ENCODE measurements around the gene PHKG2.
A peak's percentile ranks its signal among the peaks of the same experiment; 100 is the strongest.

The PHKG2 gene

DNA sequence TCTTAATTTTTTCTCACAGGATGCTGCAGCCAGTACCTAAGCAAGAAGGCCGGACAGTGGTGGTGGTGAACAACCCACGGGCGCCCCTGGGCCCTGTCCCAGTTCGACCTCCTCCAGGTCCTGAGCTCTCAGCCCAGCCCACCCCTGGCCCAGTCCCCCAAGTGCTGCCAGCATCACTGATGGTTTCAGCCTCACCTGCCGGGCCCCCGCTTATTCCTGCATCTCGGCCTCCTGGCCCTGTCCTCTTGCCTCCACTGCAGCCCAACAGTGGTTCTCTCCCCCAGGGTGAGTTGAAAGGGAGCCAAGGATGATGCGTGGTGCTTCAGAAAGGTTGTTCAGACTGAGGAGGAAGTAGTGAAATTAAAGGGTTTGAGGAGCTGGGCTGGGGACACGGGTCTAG is 27.5 kb upstream of the PHKG2 start:
- in situ Hi-C loops (cut with MboI; ENCODE audit: low pct_unique_long_range_greater_than_20kb, low sequenced_read_pairs, unreplicated experiment): no loop called here

GRCh38 chr16:30721167-30721566 is 27.1 kb upstream of the PHKG2 start:
- TF ChIP-seq, protein P1, sequence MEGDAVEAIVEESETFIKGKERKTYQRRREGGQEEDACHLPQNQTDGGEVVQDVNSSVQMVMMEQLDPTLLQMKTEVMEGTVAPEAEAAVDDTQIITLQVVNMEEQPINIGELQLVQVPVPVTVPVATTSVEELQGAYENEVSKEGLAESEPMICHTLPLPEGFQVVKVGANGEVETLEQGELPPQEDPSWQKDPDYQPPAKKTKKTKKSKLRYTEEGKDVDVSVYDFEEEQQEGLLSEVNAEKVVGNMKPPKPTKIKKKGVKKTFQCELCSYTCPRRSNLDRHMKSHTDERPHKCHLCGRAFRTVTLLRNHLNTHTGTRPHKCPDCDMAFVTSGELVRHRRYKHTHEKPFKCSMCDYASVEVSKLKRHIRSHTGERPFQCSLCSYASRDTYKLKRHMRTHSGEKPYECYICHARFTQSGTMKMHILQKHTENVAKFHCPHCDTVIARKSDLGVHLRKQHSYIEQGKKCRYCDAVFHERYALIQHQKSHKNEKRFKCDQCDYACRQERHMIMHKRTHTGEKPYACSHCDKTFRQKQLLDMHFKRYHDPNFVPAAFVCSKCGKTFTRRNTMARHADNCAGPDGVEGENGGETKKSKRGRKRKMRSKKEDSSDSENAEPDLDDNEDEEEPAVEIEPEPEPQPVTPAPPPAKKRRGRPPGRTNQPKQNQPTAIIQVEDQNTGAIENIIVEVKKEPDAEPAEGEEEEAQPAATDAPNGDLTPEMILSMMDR (IDR thresholded peaks at IDR 0.05; ENCODE audit: extremely low read depth, insufficient read depth, missing control alignments): no peak
- DNase-seq (ENCODE audit: low spot score): no peak
- in situ Hi-C loops (cut with MboI; ENCODE audit: low pct_unique_long_range_greater_than_20kb, low sequenced_read_pairs, unreplicated experiment): no loop called here

More for the DNA sequence above, 27.5 kb upstream of the PHKG2 start:
- TF ChIP-seq, protein P1 (IDR thresholded peaks at IDR 0.05; ENCODE audit: extremely low read depth, insufficient read depth, missing control alignments): no peak
- DNase-seq (ENCODE audit: low spot score): no peak

- TF ChIP-seq, protein P1 (IDR thresholded peaks at IDR 0.05; ENCODE audit: extremely low read depth, insufficient read depth, missing control alignments): no peak
- no peak for DNase-seq (ENCODE audit: low spot score)
- in situ Hi-C loops (cut with MboI; ENCODE audit: low pct_unique_long_range_greater_than_20kb, low sequenced_read_pairs, unreplicated experiment): no loop called here
These were observed 26.6 kb upstream of the PHKG2 start for GRCh38 chr16:30721606-30722005.

DNA sequence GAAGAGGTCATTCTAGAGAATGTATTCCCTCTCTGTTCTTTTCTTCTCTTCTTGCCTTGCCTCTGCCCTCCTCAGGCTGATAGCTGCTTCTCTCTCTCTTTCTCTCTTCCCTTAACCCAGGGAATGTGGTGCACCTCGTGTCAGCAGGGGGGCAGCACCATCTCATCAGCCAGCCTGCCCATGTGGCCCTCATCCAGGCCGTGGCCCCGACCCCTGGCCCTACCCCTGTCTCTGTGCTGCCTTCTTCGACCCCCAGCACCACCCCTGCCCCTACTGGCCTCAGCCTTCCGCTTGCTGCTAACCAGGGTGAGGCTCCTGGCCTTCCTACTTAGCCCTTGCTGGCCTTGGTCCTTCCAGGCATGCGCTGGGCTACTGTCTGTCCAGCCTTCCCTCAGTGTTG is 25.8 kb upstream of the PHKG2 start:
- TF ChIP-seq, protein P1 (IDR thresholded peaks at IDR 0.05; ENCODE audit: extremely low read depth, insufficient read depth, missing control alignments): peak; percentile 32
- in situ Hi-C loops (cut with MboI; ENCODE audit: low pct_unique_long_range_greater_than_20kb, low sequenced_read_pairs, unreplicated experiment): no loop called here
- no peak for DNase-seq (ENCODE audit: low spot score)

DNA sequence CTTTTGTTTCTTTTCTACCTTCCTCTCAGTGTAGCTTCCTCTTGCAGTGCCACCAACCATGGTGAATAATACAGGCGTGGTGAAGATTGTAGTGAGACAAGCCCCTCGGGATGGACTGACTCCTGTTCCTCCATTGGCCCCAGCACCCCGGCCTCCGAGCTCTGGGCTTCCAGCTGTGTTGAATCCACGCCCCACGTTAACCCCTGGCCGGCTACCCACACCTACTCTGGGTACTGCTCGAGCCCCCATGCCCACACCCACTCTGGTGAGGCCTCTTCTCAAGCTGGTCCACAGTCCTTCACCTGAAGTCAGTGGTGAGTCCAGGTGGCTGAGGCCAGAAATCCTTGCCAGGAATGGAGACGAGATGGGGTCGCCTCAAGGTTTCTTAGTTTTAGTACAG is 25.3 kb upstream of the PHKG2 start:
- DNase-seq (ENCODE audit: low spot score): no peak
- in situ Hi-C loops (cut with MboI; ENCODE audit: low pct_unique_long_range_greater_than_20kb, low sequenced_read_pairs, unreplicated experiment): no loop called here
- TF ChIP-seq, protein P1 (IDR thresholded peaks at IDR 0.05; ENCODE audit: extremely low read depth, insufficient read depth, missing control alignments): no peak

GRCh38 chr16:30723725-30724355 is 24.4 kb upstream of the PHKG2 start:
- no peak for DNase-seq (ENCODE audit: low spot score)
- in situ Hi-C loops (cut with MboI; ENCODE audit: low pct_unique_long_range_greater_than_20kb, low sequenced_read_pairs, unreplicated experiment): no loop called here
- TF ChIP-seq, protein P1 (IDR thresholded peaks at IDR 0.05; ENCODE audit: extremely low read depth, insufficient read depth, missing control alignments): no peak

All from GM13977 (cell line).